Measurements from ENCODE around the gene MRO.
"Not testable (repeated sequence)": the region's sequence is repeated elsewhere in the genome, so short reads cannot be mapped to it uniquely, and the experiment has no call there.

GRCh38 chr18:50833496-50833895, 13.7 kb upstream of the MRO start:
- not testable (repeated sequence) for TF ChIP-seq POLR2A, CTCF (IDR thresholded peaks at IDR 0.05)
